LNCAP (cell line): ENCODE measurements around the gene STK26.

Experiments
- CTCF ChIP-seq: fragments of 450-650 bp; IDR thresholded peaks from 2 replicates; pipeline ENCODE4 v1.5.1; 2017; ENCODE audit warnings: mild to moderate bottlenecking

Gene STK26

GRCh38 chrX:132001127-132001526 is 22.0 kb upstream of the STK26 start:
- TF ChIP-seq CTCF = no peak

- no peak for TF ChIP-seq CTCF
These were observed 18.4 kb upstream of the STK26 start for GRCh38 chrX:132004728-132005127.

- TF ChIP-seq CTCF = no peak
These were observed 13.8 kb upstream of the STK26 start for GRCh38 chrX:132009350-132009749.

GRCh38 chrX:132015875-132016274 is 7.2 kb upstream of the STK26 start:
- no peak for TF ChIP-seq CTCF

GRCh38 chrX:132016628-132017430 is 6.3 kb upstream of the STK26 start:
- no peak for TF ChIP-seq CTCF

GRCh38 chrX:132017431-132018185 is 5.5 kb upstream of the STK26 start:
- TF ChIP-seq CTCF = no peak

GRCh38 chrX:132022198-132022966 is 720 bp upstream of the STK26 start:
- TF ChIP-seq CTCF = no peak
